ENCODE results near the gene NBPF3.
"Not testable (repeated sequence)": the region's sequence is repeated elsewhere in the genome, so short reads cannot be mapped to it uniquely, and the experiment has no call there.

NBPF3 gene

DNA sequence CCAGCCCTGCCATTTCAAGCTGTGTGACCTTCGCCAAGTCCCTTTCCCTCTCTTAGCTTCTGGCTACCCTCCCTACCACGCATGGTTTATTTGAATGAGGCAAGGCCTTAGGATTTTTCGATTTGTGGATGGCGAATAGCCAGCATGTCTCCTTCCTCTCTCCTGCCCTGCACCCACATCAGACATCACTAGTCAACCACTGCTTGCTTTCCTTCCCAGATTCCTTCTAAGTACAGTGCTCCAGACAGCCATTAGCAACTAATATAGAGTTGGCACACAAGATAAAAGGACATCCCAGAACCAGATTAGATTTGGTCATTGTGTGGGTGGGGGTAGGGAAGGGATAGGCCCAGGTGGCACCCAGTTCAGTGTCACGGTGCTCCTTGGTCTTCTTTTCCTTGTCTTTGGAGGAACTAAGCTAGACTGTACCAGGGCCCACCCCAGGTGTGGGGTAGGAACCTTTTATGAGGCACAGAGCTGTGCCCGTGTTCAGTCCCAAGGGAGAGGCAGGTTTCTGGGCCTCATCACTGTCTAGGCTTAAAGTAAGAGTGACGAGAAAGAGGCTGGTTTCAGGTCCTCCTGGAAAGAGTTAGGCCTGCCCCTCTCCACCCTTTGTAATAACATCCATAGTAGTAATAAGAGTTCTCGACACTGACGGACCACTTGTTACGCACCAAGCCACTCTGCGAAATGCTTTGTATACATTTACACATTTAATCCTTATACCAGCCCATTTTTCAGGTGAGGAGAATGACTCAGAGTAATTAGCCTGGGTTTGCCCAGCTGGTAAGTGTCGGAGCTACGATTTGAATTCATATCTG, 77.9 kb downstream of the NBPF3 start:
- in situ Hi-C loops (cut with HindIII; ENCODE audit: low sequenced_read_pairs): no loop called here

DNA sequence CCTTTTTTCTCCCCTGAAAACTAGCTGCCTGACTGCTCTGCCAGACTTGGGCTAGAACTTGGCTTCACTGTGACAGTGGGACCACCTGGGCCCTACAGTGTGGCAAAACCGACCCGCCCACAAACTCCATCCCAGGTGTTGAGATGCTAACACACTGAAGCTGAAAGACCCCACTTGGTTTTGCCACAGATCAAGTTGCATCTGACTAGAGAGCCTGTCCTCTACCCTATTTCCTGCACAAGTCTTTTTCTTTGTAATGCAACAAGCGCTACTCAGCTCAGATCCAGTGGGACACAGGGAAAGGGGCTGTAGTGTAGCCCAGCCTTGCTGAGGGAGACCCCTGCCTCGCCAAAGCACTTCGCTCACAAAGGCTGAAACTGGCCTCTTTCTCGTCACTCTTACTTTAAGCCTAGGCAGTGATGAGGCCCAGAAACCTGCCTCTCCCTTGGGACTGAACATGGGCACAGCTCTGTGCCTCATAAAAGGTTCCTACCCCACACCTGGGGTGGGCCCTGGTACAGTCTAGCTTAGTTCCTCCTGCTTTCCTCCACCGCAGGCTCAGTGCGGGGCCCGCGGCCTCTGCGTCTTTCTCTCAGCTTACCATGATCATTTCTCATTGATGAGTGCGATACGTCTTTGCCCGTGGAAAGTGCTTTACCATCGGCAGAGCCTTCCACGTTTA, 79.0 kb downstream of the NBPF3 start:
- in situ Hi-C loops (cut with HindIII; ENCODE audit: low sequenced_read_pairs): no loop called here

DNA sequence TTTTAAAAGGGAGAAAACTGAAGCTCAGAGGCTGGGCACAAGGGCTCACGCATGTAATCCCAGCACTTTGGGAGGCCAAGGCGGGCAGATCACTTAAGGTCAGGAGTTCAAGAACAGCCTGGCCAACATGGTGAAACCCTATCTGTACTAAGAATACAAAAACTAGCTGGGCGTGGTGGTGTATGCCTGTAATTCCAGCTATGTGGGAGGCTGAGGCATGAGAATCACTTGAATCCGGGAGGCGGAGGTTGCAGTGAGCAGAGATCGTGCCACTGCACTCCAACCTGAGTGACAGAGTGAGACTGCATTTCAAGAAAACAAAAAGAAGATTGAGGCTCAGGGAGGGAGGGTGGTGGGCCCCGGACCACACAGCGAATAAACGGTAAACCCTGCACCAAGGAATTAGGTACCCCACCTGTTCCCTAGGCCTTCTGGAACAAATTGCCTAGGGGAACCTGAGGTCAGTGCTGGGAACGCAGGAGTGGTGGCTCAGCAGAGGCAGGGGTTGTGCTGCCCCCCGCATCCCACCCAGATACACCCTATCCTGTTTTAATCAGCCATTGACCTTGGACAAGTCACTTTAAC, 79.6 kb downstream of the NBPF3 start:
- in situ Hi-C loops (cut with HindIII; ENCODE audit: low sequenced_read_pairs): not testable (repeated sequence)

DNA sequence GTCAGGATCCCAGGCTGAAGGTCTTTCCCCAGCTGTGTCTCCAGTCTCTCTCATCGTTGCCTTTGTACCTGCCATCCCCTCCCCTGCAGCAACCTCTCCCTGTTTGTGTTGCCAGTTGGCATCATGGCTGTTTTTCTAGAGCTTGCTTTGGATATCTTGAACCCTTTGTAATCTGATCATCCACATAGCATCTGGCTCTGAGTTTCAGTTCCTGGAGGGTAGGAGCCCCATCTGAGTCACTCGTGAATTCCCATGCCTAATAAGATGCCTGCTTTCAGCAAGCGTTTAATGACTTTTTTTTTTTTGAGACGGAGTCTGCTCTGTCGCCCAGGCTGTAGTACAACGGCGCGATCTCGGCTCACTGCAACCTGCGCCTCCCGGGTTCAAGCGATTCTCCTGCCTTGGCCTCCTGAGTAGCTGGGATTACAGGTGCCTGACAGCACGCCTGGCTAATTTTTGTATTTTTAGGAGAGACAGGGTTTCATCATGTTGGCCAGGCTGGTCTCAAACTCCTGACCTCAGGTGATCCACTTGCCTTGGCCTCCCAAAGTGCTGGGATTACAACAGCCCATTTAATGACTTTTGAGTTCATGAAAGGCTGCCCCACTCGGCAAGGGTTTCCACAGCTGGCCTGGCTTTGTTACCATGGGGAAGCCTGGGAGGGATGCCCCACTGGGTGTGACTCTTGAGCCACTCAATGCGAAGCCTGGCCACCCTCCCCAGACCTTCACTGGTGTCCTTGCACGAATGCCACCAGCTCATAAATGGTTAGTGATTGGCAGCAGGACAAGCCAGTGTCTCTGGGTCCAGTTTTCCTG, 81.2 kb downstream of the NBPF3 start:
- in situ Hi-C loops (cut with HindIII; ENCODE audit: low sequenced_read_pairs): no loop called here

DNA sequence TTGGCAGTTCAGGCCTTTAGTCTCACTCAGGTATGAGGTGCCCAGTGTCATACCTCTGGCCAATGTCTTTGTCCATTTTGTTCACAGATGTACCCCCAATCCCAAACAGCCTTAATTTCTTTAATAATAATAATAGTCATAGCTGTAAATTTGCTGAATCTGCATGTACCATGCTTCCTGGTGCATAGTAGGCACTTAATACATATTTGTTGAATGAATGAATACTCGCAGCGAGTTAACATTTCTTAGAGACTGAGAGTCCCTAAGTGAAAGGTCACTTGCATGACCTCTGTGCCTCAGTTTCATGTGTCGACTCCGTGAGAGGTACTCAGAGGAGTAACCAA, 81.8 kb downstream of the NBPF3 start:
- in situ Hi-C loops (cut with HindIII; ENCODE audit: low sequenced_read_pairs): no loop called here

DNA sequence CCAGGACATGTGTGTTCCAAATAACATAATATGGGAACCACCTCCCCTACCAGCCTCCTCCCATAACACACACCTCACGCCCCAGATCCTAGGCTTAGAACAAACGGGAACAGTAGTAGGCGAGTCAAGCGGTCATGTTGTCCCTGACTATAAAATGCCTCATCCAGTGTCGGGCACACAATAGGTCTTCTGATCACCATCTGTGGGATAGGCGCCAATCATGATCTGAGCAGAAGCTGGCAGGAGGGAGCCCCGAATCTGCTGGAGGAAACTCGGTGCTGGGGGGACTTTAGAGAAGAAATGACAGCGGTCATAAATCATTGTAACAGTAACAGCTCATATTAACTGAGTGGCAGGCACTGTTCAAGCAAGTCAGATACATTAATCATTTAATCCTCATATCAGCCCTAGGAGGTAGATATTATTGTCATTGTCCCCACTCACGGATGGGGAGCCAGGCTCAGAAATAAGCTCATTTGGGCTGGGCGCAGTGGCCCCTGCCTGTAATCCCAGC, 82.6 kb downstream of the NBPF3 start:
- in situ Hi-C loops (cut with HindIII; ENCODE audit: low sequenced_read_pairs): no loop called here

DNA sequence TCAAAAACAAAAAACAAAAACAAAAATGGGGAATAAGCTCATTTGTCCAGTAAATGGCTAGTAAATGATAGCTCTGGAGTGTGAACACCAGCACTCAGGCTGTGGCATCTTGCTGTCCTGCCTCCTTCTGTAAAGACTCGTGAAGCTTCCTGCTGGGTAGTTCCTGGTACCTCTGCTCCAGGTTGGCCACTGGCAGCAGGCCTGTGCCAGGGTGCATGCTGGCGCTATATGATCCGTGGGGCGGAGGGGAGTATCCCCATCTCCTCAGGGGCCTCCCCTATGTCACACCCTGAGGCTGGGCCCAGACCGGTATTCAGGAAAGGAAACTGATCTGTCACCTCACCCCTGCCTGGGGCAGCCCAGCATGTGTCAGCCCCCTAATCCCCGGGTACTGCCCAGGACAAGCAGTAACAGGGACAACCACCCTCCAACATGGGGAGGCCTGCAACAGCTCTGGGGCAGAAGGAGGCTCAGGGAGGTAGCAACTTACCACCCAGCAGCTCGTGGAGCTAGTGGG, 83.4 kb downstream of the NBPF3 start:
- in situ Hi-C loops (cut with HindIII; ENCODE audit: low sequenced_read_pairs): no loop called here

DNA sequence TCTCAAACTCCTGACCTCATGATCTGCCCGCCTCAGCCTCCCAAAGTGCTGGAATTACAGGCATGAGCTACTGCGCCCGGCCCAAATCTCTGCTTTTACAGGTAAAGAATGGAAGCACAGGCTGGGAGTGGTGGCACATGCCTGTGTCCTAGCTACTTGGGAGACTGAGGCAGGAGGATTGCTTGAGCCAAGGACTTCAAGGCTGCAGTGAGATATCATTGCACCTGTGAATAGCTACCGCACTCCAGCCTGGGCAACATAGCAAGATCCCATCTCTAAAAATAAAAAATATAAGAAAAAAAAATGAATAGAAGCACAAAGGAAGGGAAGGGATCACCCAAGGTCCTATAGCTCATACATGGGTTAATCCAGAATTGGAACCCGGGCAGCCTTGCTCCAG, 84.3 kb downstream of the NBPF3 start:
- in situ Hi-C loops (cut with HindIII; ENCODE audit: low sequenced_read_pairs): no loop called here

DNA sequence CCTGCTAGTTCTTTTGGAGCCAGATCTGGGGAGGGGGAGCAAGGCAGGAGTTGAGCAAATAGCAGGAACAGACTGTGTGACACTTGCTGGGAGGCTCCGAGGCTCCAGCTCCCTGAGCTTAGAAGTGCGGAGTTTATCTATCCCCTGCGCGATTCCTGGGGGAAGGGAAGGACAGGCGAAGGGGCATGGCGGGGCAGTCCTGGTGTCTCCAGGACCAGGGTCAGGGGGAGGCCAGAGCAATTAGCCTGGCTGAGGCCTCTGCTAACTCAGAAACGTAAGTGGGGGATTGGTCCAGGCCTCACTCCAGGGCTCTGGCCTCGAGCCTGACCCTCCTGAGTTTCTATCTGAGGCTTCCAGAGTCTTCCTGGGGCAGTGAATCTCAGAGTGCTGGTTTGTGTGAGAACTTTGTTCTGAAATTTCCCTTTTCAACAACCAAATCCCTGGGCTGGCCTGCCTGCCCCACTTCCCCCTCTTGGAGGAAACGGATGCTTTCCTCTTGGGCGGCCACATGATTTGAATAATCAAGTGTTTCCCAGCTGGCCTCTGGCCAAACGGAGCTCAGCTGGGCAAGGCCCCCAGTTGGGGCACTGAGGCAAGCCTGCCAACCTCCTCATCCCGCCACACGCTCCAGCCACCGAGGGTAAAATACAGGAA, 84.9 kb downstream of the NBPF3 start:
- in situ Hi-C loops (cut with HindIII; ENCODE audit: low sequenced_read_pairs): loop anchor here (25.0 kb wide), 1 partner anchor 288 kb away; no protein-coding TSS in a partner anchor

DNA sequence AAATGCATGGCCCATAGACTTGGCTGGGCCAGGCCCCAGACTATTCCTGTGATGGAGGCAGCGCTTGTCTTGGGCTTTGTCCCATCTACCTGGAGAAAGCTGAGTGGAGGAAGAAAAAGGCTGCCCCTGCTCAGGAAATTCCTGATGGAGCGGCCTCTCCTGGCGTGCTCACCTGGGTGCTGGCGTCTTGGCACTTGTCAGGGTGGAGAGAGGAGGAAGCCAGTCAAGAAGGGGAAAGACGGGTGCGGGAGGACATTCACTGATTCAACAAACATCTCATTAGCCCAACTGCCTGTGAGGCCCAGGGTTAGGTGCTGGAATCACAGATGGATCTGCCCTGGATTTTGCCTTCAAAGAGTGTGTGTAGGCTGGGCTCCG, 85.4 kb downstream of the NBPF3 start:
- in situ Hi-C loops (cut with HindIII; ENCODE audit: low sequenced_read_pairs): loop anchor here (25.0 kb wide), 1 partner anchor 288 kb away; no protein-coding TSS in a partner anchor

DNA sequence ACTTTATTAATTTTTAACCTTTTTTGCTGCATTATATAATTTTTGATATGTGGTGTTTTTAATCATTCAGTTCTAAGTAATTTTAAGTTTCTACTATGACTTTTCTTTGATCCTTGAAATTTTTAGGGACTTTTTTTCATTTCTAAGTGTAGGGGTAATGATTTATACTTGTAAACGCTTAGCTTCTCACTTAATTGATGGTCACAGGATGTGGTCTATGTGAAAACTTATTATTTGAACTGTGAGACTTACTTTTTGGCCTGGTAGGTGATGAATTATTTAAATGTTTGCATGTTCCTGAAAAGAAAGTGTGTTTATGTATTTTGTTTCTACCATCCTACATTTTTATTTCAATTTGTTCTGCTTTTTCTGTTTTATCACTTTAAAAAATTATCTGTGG, 86.5 kb downstream of the NBPF3 start:
- in situ Hi-C loops (cut with HindIII; ENCODE audit: low sequenced_read_pairs): loop anchor here (25.0 kb wide), 1 partner anchor 289 kb away; no protein-coding TSS in a partner anchor

DNA sequence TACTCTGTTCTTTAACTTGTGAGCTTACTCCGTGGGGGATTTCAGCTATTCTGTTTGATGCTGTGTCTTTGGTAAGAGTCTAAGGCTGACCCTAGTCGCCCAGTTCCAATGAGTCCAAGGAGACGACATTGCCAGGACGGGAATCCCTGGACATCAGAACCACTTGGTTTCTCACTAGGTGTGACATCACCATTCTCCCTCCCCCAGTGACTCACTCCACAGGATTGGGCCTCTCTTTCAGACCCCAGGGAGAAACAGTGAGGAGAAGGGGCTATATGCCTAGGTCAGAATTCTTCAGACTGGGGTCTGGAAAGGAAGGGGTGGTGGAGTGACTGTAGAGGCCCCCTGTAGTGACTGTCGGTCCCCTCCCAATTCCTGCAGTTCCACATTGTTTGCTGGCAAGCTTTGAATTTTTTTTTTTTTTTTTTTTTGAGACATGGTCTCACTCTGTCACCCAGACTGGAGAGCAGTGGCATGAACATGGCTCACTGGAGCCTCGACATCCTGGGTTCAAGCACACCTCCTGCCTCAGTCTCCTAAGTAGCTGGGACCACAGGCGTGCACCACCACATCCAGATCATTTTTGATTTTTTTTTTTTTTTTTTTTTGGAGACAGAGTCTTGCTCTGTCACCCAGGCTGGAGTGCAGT, 90.6 kb downstream of the NBPF3 start:
- in situ Hi-C loops (cut with HindIII; ENCODE audit: low sequenced_read_pairs): loop anchor here (25.0 kb wide), 1 partner anchor 293 kb away; no protein-coding TSS in a partner anchor

DNA sequence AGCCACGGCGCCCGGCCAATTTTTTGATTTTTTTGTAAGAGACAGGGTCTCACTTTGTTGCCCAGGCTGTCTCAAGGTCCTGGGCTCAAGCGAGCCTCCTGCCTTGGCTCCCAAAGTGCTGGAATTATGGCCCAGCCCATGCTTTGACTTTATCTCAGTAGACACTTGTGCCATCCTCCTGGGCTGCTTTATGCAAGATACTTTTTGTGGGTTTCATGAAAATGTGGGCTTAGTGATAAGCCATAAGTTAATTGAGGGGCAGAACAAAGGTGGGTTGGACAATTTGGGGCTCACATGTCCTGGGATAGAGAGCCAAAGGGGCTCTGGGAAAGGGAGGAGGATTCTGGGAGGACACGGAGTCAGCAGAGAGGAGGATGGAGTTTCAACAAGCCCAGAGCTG, 91.3 kb downstream of the NBPF3 start:
- in situ Hi-C loops (cut with HindIII; ENCODE audit: low sequenced_read_pairs): loop anchor here (25.0 kb wide), 1 partner anchor 294 kb away; no protein-coding TSS in a partner anchor

DNA sequence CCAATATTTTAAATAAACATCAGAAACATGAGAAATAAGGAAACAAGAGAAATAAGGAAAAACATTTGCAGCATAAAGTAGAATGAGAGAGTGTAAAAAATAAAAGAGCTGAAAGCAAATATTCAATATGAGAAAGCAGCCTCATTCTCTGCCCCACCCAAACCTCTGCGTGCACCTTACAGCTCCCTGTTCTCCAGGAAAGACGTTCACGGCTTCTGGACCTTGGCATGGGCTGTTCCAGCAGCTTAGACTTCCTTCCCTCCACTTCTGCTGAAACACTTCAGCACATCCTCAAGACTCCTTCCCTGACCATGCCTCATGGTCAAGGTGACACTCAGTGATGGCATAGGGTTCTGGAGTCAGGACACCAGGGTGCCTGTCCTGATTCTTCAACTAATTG, 92.6 kb downstream of the NBPF3 start:
- in situ Hi-C loops (cut with HindIII; ENCODE audit: low sequenced_read_pairs): loop anchor here (25.0 kb wide), 1 partner anchor 295 kb away; no protein-coding TSS in a partner anchor

DNA sequence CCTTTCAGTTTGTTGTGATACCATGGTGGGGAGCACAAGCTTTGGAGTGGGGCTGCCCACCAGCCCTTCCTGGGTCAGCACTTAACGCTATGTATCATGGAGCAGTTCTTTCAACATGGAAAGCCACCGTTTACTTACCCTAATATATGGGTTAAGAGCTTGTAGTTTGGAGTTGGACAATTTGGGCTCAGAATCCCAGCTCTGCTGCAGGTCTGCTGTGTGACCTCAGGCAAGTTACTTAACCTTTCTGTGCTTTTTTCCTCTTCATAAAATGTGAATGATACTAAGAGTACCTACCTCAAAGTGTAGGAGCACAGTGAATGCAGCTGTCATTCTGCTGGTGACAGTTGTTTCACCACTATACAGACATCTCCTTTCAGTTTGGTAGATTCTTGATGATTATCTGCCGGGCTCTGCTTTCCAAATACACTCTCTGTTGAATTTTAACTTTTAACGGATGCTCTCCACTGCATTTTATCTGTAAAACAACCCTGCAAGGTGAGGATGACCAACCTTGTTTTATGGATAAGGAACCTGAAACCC, 93.1 kb downstream of the NBPF3 start:
- in situ Hi-C loops (cut with HindIII; ENCODE audit: low sequenced_read_pairs): loop anchor here (25.0 kb wide), 1 partner anchor 296 kb away; no protein-coding TSS in a partner anchor

DNA sequence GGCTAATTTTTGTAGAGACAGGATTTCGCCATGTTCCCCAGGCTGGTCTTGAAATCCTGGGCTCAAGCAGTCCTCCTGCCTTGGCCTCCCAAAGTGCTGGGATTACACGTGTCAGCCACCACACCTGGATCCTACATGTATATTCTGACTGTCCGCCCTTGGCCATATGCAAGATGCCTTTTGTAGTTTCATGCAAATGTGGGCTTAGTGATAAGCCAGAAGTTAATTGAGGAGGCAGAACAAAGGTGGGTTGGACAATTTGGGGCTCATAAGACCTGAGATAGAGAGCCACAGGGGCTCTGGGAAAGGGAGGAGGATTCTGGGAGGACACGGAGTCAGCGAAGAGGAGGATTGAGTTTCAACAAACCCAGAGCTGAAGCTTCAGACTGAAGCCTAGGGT, 94.2 kb downstream of the NBPF3 start:
- in situ Hi-C loops (cut with HindIII; ENCODE audit: low sequenced_read_pairs): loop anchor here (25.0 kb wide), 1 partner anchor 297 kb away; no protein-coding TSS in a partner anchor

All from DLD1 (cell line).